ENCODE results near the gene TNFSF8.

TNFSF8 gene

GRCh38 chr9:114930056-114930812 lies at the start of gene TNFSF8:
TNFSF8 (minus strand) TSS chr9:114930591; CDS start chr9:114930303, 288 bp downstream.
- DNase-seq (ENCODE audit: low spot score): no peak

- DNase-seq (ENCODE audit: low spot score): no peak
These were observed 42.8 kb upstream of the TNFSF8 start for GRCh38 chr9:114973216-114973615.

- no peak for DNase-seq (ENCODE audit: low spot score)
These were observed 42.2 kb upstream of the TNFSF8 start for GRCh38 chr9:114972510-114973136.

GRCh38 chr9:114969269-114969668 lies 38.9 kb upstream of the TNFSF8 start:
- no peak for DNase-seq (ENCODE audit: low spot score)

GRCh38 chr9:114968671-114969070 lies 38.3 kb upstream of the TNFSF8 start:
- no peak for DNase-seq (ENCODE audit: low spot score)

GRCh38 chr9:114965564-114965963 lies 35.2 kb upstream of the TNFSF8 start:
- DNase-seq (ENCODE audit: low spot score): no peak

GRCh38 chr9:114962809-114963208 lies 32.4 kb upstream of the TNFSF8 start:
- no peak for DNase-seq (ENCODE audit: low spot score)

- DNase-seq (ENCODE audit: low spot score): no peak
These were observed 29.9 kb upstream of the TNFSF8 start for GRCh38 chr9:114960276-114960675.

GRCh38 chr9:114958844-114959235 lies 28.4 kb upstream of the TNFSF8 start:
- no peak for DNase-seq (ENCODE audit: low spot score)

GRCh38 chr9:114958021-114958843 lies 27.8 kb upstream of the TNFSF8 start:
- DNase-seq (ENCODE audit: low spot score): no peak

GRCh38 chr9:114957558-114957957 lies 27.2 kb upstream of the TNFSF8 start:
- no peak for DNase-seq (ENCODE audit: low spot score)

- no peak for DNase-seq (ENCODE audit: low spot score)
These were observed 24.7 kb upstream of the TNFSF8 start for GRCh38 chr9:114954956-114955582.

- no peak for DNase-seq (ENCODE audit: low spot score)
These were observed 23.6 kb upstream of the TNFSF8 start for GRCh38 chr9:114953959-114954358.

GRCh38 chr9:114953046-114953445 lies 22.7 kb upstream of the TNFSF8 start:
- DNase-seq (ENCODE audit: low spot score): no peak

GRCh38 chr9:114950761-114951160 lies 20.4 kb upstream of the TNFSF8 start:
- no peak for DNase-seq (ENCODE audit: low spot score)

GRCh38 chr9:114947058-114947457 lies 16.7 kb upstream of the TNFSF8 start:
- DNase-seq (ENCODE audit: low spot score): no peak

GRCh38 chr9:114945616-114946412 lies 15.4 kb upstream of the TNFSF8 start:
- no peak for DNase-seq (ENCODE audit: low spot score)

GRCh38 chr9:114941376-114941775 lies 11.0 kb upstream of the TNFSF8 start:
- DNase-seq (ENCODE audit: low spot score): no peak

- DNase-seq (ENCODE audit: low spot score): no peak
These were observed 8.5 kb upstream of the TNFSF8 start for GRCh38 chr9:114938687-114939575.

- no peak for DNase-seq (ENCODE audit: low spot score)
These were observed 7.1 kb upstream of the TNFSF8 start for GRCh38 chr9:114937516-114937915.

Data from left forelimb (tissue), 1 donor.